Measurements from ENCODE around the gene PNKD.

Gene PNKD

GRCh38 chr2:218374795-218375194 is 104.5 kb downstream of the PNKD start:
- DNase-seq (ENCODE audit: low read depth in 3 of 3): no peak

GRCh38 chr2:218375212-218375611 is 104.9 kb downstream of the PNKD start:
- DNase-seq (ENCODE audit: low read depth in 3 of 3): no peak

- DNase-seq (ENCODE audit: low read depth in 3 of 3): no peak
Measured at GRCh38 chr2:218378053-218378452, 107.7 kb downstream of the PNKD start.

GRCh38 chr2:218381916-218382366 is 111.6 kb downstream of the PNKD start, which contains the start of gene SLC11A1:
Gene SLC11A1, plus strand, starts transcription at chr2:218382273. Its CDS starts 96 bp downstream, at chr2:218382369.
- no peak for DNase-seq (ENCODE audit: low read depth in 3 of 3)

- no peak for DNase-seq (ENCODE audit: low read depth in 3 of 3)
Measured at GRCh38 chr2:218382785-218383184, 112.5 kb downstream of the PNKD start.

- no peak for DNase-seq (ENCODE audit: low read depth in 3 of 3)
Measured at GRCh38 chr2:218383892-218384519, 113.7 kb downstream of the PNKD start.

GRCh38 chr2:218384975-218385374 is 114.7 kb downstream of the PNKD start:
- no peak for DNase-seq (ENCODE audit: low read depth in 3 of 3)

GRCh38 chr2:218386505-218387368 is 116.4 kb downstream of the PNKD start:
- no peak for DNase-seq (ENCODE audit: low read depth in 3 of 3)

GRCh38 chr2:218387369-218388194 is 117.3 kb downstream of the PNKD start:
- DNase-seq (ENCODE audit: low read depth in 3 of 3): no peak

GRCh38 chr2:218389333-218390150 is 119.2 kb downstream of the PNKD start:
- DNase-seq (ENCODE audit: low read depth in 3 of 3): no peak

GRCh38 chr2:218391202-218391601 is 120.9 kb downstream of the PNKD start:
- no peak for DNase-seq (ENCODE audit: low read depth in 3 of 3)

GRCh38 chr2:218392459-218392858 is 122.1 kb downstream of the PNKD start:
- DNase-seq (ENCODE audit: low read depth in 3 of 3): no peak

GRCh38 chr2:218392891-218393462 is 122.7 kb downstream of the PNKD start:
- no peak for DNase-seq (ENCODE audit: low read depth in 3 of 3)

- DNase-seq (ENCODE audit: low read depth in 3 of 3): no peak
Measured at GRCh38 chr2:218393750-218394290, 123.5 kb downstream of the PNKD start.

- no peak for DNase-seq (ENCODE audit: low read depth in 3 of 3)
Measured at GRCh38 chr2:218394298-218395089, 124.2 kb downstream of the PNKD start.

- no peak for DNase-seq (ENCODE audit: low read depth in 3 of 3)
Measured at GRCh38 chr2:218395090-218395444, 124.7 kb downstream of the PNKD start.

GRCh38 chr2:218395456-218395825 is 125.1 kb downstream of the PNKD start:
- no peak for DNase-seq (ENCODE audit: low read depth in 3 of 3)

GRCh38 chr2:218395826-218396687 is 125.7 kb downstream of the PNKD start:
- peak; percentile 82 to 94 (median 89) for DNase-seq (ENCODE audit: low read depth in 3 of 3)
